ENCODE measurements around the gene DNAAF5. TPM values are rescaled to one million over a fixed set of nuclear protein-coding genes. Genes with fewer than 3 reads are reported as not detected.

DNAAF5 gene
- total RNA-seq, 2 donors from 2014 or later = 17.9 to 46.5 TPM

DNA sequence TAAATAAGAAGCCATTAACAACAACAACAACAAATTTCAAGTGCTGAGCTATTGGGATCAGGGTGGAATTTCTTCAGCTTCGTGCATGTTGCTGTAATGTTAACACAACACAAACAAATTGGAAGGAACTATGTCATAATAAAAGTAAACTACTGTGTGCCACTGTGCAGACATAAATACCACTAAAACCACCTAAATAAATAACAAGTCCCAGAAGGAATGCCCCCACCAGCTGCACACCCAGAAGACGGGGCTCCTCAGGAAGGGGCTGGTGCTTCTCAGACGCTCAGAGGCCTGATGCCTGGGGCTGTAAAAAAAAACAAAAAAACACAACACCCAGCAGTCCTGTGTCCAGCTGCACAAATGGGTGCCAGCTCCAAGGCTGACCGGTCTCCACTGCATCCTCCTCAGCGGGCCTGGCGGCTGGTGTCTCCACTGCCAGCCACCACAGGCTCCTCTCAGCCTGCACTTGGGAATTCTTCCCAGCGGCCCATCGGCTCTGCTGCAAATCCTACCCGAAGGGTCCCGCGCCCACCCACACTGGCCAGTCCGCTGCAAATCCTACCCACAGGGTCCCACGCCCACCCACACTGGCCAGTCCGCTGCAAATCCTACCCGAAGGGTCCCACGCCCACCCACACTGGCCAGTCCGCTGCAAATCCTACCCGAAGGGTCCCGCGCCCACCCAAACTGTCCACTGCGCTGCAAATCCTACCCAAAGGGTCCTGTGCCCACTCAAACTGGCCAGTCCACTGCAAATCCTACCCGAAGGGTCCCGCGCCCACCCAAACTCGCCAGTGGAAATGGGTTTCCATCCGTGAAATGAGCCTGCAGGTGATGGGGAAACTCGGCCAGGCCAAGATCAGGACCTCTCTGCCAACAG is 35.8 kb upstream of the DNAAF5 start:
- Histone ChIP-seq H3K4me1 (no peaks in the 10 kb centered on the region), H3K9me3 (peaks cover 0 to 5% (median 0%) of the 10 kb centered on the region in 3 donors), H3K4me3 (no peak overlapping the region), H3K36me3 (replicated peaks in 1 of 2; ENCODE audit: insufficient read depth in 1 of 2, low read depth in 2 of 2) (no peaks in the 10 kb centered on the region), H3K27ac (no peak overlapping the region), H3K27me3 (no peaks in the 10 kb centered on the region)
- ATAC-seq (no peak), DNase-seq (no peak)
- intact Hi-C loops (cut with DNase I) = no loop called here
- TF ChIP-seq, protein P1, sequence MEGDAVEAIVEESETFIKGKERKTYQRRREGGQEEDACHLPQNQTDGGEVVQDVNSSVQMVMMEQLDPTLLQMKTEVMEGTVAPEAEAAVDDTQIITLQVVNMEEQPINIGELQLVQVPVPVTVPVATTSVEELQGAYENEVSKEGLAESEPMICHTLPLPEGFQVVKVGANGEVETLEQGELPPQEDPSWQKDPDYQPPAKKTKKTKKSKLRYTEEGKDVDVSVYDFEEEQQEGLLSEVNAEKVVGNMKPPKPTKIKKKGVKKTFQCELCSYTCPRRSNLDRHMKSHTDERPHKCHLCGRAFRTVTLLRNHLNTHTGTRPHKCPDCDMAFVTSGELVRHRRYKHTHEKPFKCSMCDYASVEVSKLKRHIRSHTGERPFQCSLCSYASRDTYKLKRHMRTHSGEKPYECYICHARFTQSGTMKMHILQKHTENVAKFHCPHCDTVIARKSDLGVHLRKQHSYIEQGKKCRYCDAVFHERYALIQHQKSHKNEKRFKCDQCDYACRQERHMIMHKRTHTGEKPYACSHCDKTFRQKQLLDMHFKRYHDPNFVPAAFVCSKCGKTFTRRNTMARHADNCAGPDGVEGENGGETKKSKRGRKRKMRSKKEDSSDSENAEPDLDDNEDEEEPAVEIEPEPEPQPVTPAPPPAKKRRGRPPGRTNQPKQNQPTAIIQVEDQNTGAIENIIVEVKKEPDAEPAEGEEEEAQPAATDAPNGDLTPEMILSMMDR (IDR thresholded peaks at IDR 0.05) = no peak
- no peak for TF ChIP-seq POLR2A (IDR thresholded peaks at IDR 0.05)
- WGBS, 2 donors = 93 to 95% methylated on average over 23 to 27 of the region's 27 CpGs

DNA sequence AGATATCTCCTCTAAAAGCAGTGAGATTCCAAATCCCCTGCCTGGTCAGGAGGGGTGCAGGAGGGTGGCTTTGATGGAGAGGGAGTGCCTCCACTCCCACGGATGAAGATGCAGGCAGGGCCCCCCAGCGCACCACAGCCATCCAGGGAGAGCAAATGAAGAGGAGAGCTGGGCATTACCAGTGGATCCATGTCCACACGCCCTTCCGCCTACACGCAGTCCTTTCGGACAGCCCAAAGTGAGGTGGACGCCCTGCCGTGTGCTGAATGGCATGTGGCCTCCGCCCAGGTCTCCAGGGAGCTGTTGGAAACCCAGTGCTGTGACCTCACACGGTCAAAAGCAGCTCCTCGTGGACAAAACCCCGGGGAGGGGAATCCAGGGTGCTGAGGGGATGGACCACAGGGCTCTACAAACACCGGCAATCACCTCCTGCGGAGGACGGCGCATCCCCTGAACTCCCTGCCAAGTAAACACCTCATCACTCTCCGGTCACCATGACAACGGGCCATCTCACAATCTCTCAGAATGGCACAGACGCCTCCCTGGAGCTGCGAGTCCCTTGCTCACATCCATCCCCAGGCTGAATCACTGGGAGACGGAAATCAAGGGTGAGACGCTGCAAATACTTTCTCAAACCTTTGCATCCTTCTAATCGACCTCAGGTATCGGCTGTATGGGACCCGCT is 35.0 kb upstream of the DNAAF5 start:
- H3K4me1 ChIP-seq = no peaks in the 10 kb centered on the region
- H3K4me3 ChIP-seq = no peak overlapping the region
- H3K27ac ChIP-seq = no peak overlapping the region
- H3K36me3 ChIP-seq (replicated peaks in 1 of 2; ENCODE audit: insufficient read depth in 1 of 2, low read depth in 2 of 2) = no peaks in the 10 kb centered on the region
- peak in 1 of 4 donors; percentile 3 for DNase-seq
- intact Hi-C loops (cut with DNase I) = no loop called here
- ATAC-seq = no peak
- WGBS, 2 donors = 92 to 93% methylated on average over 17 to 25 of the region's 25 CpGs
- TF ChIP-seq, protein P1 (IDR thresholded peaks at IDR 0.05) = no peak
- no peak for TF ChIP-seq POLR2A (IDR thresholded peaks at IDR 0.05)
- H3K9me3 ChIP-seq = no peaks in the 10 kb centered on the region
- H3K27me3 ChIP-seq = no peaks in the 10 kb centered on the region

DNA sequence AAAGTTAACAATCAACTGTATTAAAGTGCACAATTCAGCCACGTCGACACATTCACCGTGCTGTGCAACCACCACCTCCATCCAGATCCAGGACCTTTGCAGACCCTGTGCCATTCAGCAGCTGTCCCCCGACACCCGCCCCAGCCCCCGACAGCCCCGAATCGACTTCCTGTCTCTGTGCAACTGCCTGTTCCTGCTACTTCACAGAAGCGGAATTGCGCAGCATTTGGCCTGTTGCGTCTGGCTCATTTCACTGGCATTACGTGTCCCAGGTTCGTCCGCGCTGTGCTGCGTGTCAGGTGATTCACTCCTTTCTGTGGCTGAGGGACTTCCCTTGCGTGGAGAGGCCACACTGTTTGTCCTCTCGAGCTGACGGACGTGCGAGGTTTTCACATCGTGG is 33.2 kb upstream of the DNAAF5 start:
- no peak for TF ChIP-seq POLR2A (IDR thresholded peaks at IDR 0.05)
- TF ChIP-seq, protein P1 (IDR thresholded peaks at IDR 0.05) = no peak
- no peaks in the 10 kb centered on the region for H3K9me3 ChIP-seq
- DNase-seq (peak in 2 of 4 donors; percentile 2), ATAC-seq (no peak)
- no peaks in the 10 kb centered on the region for H3K4me1 ChIP-seq
- 91 to 96% methylated on average over 17 to 22 of the region's 22 CpGs for WGBS, 2 donors
- intact Hi-C loops (cut with DNase I) = no loop called here
- no peaks in the 10 kb centered on the region for H3K36me3 ChIP-seq (replicated peaks in 1 of 2; ENCODE audit: insufficient read depth in 1 of 2, low read depth in 2 of 2)
- no peak overlapping the region for H3K27ac ChIP-seq
- no peaks in the 10 kb centered on the region for H3K27me3 ChIP-seq
- H3K4me3 ChIP-seq = no peak overlapping the region

DNA sequence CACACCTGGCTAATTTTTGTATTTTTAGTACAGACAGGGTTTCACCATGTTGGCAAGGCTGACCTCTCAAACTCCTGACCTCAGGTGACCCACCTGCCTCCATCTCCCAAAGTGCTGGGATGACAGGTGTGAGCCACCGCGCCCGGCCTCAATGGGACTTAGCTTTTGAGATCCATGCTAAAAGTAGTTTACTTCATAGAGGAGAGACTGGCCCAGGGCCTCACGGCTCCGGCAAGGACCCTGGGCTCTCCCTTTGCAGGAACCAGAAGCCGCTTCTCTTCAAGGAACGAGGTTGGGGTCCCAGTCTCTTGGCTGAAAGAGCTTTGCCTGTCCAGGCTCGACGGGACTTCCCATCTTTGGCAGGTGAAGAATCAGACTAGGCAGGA is 30.1 kb upstream of the DNAAF5 start:
- Histone ChIP-seq H3K27me3 (no peaks in the 10 kb centered on the region), H3K4me3 (no peak overlapping the region), H3K27ac (no peak overlapping the region), H3K4me1 (no peaks in the 10 kb centered on the region), H3K9me3 (no peaks in the 10 kb centered on the region), H3K36me3 (replicated peaks in 1 of 2; ENCODE audit: insufficient read depth in 1 of 2, low read depth in 2 of 2) (no peaks in the 10 kb centered on the region)
- DNase-seq = no peak
- TF ChIP-seq, protein P1 (IDR thresholded peaks at IDR 0.05) = no peak
- TF ChIP-seq POLR2A (IDR thresholded peaks at IDR 0.05) = no peak
- intact Hi-C loops (cut with DNase I) = no loop called here
- ATAC-seq = no peak
- 80 to 87% methylated on average over 1 to 9 of the region's 9 CpGs for WGBS, 2 donors

Data from body of pancreas (tissue), 4 donors.